HG02870 (cell line): ENCODE results near the gene YWHAE.
"Not testable (repeated sequence)": the region's sequence is repeated elsewhere in the genome, so short reads cannot be mapped to it uniquely, and the experiment has no call there.

Experiments used
- ATAC-seq: cut with Tn5 transposase; IDR thresholded peaks from one replicate; pipeline ENCODE4 v1.9.1; 2021; ENCODE audit warnings: mild to moderate bottlenecking, moderate library complexity; ENCODE audit not compliant: unreplicated experiment

YWHAE gene

DNA sequence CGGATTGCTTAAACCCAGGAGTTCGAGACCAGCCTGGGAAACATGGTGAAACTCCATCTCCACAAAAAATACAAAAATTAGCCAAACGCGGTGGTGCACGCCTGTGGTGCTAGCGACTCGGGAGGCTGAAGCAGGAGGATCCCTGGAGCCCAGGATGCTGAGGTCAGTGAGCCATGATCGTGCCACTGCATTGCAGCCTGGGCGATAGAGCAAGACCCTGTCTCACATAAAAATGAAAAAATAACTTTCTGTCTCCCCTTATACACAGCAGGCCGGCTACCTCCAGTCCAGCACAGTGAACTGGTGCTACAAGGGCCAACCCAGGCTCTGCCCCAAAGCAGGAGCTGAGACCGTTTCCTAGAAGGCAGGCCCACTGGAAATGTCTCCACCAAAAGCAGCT lies 59.7 kb downstream of the YWHAE start:
- no peak for ATAC-seq

DNA sequence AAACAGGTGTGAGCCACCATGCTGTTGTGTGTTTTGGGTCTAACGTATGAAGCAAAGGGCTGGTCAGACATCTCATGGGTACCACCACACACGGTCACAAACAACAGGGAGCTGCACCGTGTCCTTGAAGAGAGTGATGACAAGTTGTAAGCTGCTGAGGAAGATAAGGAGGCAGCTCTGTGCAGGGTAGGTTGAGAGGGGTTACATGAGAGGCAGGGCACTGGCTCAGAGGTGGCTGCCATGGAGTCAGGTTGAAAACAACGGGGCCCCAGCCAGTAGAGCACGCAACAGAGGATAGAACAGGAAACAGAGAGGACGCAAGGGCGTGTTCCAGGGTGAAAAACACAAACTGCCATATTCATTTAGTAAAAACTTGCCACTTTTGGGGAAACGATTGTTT lies 68.3 kb downstream of the YWHAE start:
- no peak for ATAC-seq

DNA sequence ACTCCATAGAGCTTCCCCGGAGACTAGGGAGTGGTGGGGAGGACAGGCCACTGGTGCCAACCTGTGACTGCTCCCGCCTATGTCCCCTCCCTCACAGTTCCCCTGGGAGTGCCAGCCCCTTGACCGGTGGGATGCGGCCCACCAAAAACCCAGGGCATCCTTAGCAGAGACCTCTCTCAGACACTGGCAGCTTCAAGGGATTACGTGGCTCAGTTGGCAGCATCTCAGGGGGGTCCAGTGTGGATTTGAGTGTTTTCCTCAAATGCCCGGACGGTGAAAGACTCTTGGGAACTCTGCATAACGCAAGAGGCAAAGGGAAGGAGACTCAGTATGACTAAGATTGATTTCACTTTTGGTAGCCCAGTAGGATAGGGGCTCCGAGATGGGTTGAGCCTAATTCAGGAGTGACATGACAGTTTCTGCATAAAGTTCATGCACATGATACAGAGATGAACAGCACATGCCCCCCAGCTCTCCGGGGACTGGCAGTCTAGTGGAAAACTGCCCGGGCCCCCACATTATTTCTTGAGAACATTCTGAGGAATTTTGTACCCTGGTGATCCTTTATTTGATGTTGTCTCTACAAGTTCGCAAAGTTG lies 70.2 kb downstream of the YWHAE start:
- no peak for ATAC-seq

DNA sequence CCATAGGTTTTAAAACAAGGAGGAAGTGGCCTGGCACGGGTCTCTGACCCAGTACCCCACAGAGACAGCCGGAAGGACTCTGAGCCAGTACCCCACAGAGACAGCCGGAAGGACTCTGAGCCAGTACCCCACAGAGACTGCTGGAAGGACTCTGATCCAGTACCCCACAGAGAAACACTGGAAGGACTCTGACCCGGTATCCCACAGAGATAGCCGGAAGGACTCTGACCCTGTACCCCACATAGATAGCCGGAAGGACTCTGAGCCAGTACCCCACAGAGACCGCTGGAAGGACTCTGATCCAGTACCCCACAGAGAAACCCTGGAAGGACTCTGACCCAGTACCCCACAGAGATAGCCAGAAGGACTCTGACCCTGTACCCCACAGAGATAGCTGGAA lies 71.6 kb downstream of the YWHAE start:
- no peak for ATAC-seq

DNA sequence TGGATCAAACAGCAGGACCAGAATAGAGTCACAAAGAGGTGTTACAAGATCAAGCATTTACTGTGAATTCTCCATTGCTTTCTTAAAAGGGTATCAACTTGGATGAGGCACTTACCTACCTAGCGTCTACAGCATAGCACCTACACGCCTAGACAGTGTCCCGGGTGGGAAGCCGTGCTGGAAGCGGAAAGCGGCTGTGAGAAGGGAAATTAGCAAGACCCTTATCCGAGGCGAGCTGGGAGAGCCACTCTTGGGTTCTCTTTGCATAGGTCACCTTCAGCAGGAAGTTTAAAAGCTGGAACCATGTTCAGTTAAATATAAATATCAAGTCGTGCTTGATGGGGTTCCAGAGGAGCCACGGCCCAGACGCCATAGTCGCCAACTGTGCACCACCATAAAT lies 74.3 kb downstream of the YWHAE start:
- ATAC-seq = no peak

DNA sequence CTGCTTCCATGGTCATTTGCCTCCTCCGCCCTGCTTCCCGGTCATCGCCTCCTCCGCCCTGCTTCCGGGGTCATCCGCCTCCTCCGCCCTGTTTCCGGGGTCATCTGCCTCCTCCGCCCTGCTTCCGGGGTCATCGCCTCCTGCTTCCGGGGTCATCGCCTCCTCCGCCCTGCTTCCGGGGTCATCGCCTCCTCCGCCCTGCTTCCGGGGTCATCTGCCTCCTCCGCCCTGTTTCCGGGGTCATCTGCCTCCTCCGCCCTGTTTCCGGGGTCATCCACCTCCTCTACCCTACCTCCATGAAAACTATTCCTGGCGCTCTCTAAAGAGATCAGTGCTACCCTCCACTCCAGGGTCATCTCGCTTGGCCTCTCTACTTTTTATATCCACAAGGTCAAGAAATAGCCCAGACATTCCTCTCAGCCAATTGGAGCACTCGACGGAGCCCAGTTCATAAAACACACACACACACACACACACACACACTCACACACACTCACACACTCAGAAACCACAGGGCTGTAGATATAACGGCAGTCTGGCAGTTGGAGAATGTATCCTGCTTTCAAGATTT lies 75.7 kb downstream of the YWHAE start:
- no peak for ATAC-seq

DNA sequence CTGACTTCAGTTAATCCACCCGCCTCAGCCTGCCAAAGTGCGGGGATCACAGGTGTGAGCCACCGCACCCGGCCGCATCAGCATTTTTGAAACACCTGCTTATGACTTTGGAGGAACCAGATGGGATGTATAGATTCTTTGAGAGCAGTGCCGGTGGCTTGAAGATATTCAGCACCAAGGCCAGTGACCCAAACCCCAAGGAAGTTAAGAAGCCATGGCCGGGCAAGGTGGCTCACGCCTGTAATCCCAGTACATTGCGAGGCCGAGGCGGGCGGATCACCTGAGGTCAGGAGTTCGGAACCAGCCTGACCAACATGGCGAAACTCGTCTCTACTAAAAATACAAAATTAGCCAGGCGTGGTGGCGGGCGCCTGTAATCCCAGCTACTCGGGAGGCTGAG lies 76.7 kb downstream of the YWHAE start:
- ATAC-seq = no peak

DNA sequence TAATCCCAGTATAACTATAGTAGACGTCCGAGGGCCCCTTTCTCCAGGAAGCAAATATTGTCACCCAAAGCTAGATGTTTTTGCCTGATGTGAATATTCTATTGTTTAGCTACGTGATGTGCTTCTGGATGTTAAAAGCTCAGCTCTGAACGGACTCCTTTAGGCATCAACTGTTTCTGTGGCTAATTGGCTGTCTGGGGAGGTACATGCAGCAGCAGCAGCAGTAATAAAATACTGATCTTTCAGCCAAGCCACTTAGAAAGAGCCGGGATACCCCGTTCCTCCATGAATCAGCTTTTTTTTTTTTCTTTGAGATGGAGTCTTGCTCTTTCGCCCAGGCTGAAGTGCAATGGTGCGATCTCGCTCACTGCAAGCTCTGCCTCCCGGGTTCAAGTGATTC lies 77.5 kb downstream of the YWHAE start:
- ATAC-seq = no peak

DNA sequence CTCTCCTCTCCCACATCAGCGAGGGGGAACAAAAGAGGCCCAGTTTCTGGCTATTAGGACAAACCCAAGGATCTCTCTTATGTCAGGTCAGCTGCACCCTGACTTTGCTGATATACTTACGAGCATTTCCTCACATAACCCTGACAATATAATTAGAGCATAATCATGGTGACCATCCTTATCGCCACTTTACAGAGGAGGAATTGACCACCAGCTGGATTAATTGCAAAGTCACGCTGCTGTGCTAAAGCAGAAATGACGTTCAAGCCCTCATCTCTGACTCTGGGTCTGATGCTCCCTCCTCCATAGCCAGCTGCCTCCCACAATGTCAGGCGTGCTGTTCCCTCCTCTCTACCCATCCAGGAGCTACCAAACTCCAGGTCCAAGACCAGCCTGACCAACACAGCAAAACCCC lies 78.0 kb downstream of the YWHAE start:
- ATAC-seq = no peak

DNA sequence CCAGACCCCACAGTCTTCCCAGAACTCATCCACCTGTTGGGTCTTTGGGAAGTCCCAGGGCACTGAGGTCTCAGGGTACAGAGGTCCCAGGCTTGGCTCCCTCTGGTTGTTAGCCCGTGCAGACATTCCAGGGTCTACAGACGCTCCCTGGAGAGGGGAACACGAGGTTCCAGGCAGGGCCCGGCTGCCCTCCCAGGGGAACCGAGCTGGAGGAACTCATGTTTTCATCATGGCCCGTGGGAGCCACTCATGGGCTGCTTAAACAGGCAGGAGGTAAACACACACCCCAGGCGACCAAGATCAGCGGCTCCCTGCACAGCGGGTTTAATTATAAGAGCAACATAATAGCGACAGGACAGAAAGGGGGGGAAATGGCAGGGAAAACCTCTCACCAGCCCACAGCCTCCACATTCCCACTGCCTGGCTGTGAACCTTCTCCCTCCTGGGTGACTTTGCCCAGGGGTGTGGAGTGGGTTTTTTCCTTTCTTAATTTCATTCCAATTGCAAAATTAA lies 84.1 kb downstream of the YWHAE start:
- no peak for ATAC-seq

DNA sequence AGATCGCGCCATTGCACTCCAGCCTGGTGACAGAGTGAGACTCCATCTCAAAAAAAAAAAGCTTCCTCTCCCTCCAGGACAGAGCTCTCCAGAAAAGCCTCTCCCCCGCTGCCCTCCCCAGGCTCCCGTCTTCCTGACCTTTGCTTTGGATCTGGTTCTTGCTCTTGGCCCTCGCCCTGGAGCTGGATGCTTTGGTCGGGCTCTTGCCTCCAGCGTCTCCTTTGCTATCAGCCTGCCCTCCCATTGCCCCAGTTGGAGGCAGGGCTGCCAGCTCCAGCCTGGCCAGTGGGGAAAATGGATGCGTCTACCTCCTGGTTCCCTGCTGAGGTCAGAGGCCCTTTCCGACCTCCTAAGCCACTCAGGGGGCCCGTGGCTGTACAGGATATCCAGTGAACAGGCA lies 84.6 kb downstream of the YWHAE start:
- no peak for ATAC-seq

DNA sequence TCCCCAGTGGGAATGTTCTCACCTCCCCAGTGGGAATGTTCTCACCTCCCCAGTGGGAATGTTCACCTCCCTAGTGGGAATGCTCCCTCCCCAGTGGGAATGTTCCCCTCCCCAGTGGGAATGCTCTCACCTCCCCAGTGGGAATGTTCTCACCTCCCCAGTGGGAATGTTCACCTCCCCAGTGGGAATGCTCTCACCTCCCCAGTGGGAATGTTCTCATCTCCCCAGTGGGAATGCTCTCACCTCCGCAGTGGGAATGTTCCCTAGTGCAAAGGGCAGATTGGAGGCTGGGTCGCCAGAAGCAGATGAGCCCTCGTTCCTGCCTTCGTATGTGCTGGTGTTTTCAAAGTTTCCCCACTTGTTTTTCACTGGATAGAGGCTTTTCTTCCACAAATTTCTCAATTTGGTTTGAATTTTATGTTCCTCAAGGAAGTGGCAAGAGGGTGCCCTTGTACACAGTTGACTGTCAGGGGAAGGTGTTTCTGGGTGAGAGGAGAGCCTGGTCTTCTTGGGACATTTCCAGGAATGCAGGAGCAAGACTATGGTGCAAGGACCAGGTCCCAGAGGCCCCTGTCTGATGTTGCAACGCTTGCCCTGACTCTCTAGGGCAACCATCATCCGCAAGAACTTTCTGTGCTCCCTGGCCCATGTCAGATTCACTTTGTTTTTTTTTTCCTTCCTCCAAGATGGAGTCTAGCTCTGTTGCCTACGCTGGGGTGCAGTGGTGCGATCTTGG lies 86.6 kb downstream of the YWHAE start:
- no peak for ATAC-seq

DNA sequence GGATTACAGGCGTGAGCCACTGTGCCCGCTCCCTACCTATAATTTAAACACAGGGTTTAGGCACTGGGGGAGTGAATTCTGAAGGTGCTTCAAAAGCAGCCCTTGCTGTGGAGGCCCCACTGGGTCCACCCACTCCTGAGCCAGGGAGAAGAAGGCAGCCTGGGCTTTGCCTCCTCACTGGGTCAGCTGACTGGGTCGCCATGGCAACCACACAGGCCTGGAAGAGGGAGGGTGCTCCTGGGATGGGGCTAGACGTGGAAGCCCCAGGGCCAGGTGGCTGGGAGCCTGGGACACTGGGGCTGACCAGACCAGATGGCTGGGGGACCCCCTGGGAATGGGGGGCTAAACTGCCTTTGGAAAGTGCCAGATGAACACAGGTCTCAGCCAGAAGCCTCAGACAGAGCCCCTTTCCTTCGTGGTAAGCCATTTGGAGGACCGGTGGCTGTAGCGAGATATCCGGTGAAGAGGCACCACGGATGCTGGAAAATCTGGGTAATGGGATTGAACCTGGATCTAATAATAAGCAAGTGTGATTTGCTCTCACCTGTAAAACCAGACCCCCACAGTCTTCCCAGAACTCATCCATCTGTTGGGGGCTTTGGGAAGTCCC lies 87.7 kb downstream of the YWHAE start:
- no peak for ATAC-seq

DNA sequence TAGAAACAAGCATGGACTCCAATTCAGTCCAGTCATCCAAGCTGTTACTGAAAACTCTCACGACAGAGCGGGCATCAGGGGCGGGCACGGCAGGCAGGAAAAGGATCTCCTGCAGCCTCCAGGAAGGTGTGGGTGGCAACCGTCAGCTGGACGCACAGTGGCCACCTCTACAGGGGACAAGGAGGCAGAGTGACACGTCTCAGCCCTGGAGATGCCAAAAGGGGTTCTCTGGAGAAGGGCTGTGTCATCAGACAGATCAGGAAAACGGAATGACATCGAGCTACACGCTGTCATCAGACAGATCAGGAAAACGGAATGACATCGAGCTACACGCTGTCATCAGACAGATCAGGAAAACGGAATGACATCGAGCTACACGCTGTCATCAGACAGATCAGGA lies 92.2 kb downstream of the YWHAE start:
- not testable (repeated sequence) for ATAC-seq

DNA sequence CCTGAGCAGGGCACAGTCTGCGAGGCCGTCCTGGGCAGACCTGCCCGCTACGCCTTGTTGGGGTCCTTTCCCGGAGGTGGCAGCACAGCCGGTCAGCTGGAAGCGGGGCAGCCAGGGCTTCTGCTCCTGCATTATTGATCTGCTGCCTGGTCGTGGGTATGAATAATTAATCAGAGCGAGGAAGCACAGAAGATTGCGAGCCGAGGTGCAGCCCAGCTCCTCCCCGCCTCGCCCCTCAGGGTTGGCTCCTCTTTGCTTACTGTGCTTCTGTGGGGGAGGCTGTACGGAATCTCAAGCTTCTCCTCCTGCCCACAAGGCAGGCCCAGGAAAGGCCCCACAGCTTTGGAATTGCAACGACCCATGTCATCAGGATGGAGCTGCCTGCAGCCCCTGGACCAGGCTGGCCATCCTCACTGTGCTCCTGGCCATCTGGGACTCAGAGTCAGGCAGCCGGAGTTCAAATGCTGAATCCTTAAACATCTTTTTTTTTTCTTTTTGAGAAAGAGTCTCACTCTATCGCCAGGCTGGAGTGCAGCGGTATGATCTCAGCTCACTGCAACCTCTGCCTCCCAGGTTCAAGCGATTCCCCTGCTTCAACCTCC lies 95.0 kb downstream of the YWHAE start:
- ATAC-seq = no peak

DNA sequence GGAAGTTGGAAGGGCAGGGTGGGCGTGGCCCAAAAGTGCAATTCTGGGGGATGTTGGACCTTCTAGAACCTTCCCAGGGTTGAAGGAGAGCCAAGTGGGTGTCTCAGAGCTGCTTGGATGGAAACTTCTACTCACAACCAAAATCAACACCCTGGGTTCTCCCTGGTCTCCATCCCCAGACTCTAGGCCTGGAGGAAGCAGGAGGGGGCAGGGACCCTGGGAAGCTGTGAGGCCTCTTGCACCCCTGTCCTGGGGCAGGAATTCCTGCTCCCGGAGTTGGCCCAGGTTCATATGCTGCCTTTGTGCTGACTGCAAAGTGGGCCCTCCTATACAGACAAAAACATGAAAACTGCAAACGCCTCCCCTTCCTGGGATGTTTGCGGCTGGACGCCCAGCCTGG lies 95.5 kb downstream of the YWHAE start:
- ATAC-seq = no peak

DNA sequence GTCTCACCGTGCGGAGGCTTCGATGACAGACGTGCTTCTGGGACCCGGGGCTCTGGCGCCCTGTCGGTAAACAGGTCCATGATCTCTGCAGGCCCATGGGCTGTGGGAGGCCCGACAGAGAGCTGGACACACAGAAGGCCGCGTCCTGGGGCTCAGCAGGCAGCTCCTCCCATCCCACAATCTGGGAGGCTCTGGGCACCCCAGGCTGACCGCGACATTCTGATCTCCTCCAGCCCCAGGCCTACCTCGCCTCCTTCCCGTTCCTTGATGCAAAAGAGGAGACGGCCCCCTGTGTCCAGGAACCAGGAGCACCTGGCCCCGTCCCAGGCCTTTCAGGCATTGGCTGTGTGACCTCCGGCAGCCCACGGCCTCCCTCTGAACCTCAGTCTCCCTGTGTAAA lies 97.3 kb downstream of the YWHAE start:
- ATAC-seq = no peak

DNA sequence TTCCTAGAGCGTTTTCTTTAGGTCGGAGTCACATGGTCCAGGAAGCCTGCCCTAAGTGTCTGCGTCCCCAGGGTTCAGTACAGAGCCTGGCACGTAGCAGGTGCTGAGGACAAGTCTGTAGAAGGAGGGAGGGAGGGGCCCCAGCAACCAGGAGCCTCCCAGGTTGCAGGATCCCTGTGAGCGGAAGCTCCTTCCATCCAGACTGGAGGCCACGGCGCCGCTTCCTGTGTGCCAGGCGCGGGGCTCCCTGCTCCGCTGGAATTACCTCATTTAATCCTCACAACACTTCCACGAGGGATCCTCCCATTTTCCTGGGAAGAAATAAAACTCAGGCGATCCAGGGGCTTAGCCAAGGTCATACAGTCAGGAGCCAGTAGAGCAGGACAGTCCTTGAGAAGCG lies 98.5 kb downstream of the YWHAE start:
- ATAC-seq = no peak

DNA sequence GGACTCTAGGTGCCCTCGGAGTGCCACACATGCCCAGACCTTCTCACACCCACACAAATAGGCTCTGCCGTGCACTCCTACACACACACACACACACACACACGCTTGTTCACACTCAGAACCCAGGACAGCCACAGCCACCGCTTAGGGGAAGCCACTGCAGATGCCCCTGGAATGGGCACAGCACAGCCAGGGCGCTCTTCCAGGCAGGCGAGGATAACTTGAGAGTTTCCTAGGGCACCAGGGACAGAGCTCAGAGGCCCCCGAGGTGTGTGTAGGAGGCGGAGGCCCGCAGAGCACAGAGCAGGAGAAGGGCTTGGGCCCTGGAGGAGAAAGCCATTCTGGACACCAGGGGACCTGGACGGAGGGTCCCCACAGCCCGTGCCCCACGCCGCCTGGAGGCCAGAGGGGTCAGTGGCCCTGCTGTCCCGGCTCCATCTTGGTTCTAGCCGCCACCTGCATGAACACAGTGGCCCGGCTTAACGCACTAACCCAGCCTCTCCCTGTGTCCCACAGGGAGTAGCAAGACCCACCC lies 99.6 kb downstream of the YWHAE start:
- ATAC-seq = no peak

DNA sequence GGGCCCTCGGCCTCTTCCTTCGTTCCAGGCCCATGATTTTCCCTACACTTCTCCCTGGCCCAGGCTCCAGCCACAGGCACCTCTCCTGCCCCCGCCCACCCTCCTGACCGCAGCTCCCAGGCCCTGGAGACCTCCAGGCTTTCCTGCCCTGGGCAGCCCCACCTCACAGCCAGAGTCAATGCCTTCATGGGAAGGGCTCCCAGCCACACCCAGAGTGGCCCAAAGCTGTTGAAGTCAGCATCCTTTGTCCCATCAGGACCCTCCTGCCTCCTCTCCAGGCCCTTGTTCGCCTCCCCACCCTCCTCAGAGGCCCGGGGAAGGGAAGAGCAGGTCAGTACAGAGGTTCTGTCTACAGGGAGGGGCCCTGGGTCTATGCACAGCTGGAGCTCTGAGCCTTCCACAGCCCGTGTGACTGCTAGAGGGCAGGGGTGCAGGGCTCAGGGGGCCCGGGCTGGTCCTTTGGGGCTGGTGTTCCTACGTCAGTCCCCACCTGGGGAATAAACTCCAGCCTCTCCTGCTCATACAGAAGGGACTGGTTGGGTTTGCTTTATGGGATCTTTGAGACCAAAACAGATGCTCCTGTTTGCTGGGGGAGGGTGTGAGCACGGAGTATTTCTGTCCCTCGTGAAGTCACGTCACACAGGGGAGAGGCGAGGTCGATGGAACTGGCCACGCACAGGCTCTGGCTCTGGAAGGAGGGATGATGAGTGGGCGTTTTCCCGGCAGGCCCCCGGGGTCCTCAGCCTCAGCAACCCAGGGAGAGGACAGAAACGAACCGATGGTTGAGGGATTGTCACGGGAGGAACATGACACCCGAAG lies 100.3 kb downstream of the YWHAE start:
- ATAC-seq = no peak
